AG04449 (cell line): ENCODE measurements around the gene RHOC.

Experiments
- CTCF ChIA-PET: fragments of 350-600 bp; formaldehyde crosslinking; extraction: SDS; loops from one replicate; lab custom pipeline; 2021; ENCODE audit warnings: antibody characterized with exemption; lab: Yijun Ruan, JAX
- POLR2A ChIA-PET: fragments of 400-600, 350-600 bp; formaldehyde crosslinking; extraction: SDS; loops from one replicate; lab custom pipeline; 2020; ENCODE audit warnings: antibody characterized with exemption, inconsistent platforms; lab: Yijun Ruan, JAX
- DNase-seq: peaks from one replicate; pipeline ENCODE4 v3.0.0-alpha.2; 2010; ENCODE audit warnings: low read depth, low spot score
- H3K4me3 ChIP-seq: 2 replicates; pipeline ENCODE4 v1.5.1; 2011; ENCODE audit warnings: low read depth, mild to moderate bottlenecking, control low read depth, low read length
- TF ChIP-seq, protein P1 (sequence below): IDR thresholded peaks from one replicate; pipeline ENCODE4 v1.5.1; 2011; ENCODE audit warnings: mild to moderate bottlenecking, moderate library complexity, low read length, control low read depth, inconsistent platforms; ENCODE audit not compliant: insufficient read depth; ENCODE audit errors: missing control alignments

The RHOC gene

DNA sequence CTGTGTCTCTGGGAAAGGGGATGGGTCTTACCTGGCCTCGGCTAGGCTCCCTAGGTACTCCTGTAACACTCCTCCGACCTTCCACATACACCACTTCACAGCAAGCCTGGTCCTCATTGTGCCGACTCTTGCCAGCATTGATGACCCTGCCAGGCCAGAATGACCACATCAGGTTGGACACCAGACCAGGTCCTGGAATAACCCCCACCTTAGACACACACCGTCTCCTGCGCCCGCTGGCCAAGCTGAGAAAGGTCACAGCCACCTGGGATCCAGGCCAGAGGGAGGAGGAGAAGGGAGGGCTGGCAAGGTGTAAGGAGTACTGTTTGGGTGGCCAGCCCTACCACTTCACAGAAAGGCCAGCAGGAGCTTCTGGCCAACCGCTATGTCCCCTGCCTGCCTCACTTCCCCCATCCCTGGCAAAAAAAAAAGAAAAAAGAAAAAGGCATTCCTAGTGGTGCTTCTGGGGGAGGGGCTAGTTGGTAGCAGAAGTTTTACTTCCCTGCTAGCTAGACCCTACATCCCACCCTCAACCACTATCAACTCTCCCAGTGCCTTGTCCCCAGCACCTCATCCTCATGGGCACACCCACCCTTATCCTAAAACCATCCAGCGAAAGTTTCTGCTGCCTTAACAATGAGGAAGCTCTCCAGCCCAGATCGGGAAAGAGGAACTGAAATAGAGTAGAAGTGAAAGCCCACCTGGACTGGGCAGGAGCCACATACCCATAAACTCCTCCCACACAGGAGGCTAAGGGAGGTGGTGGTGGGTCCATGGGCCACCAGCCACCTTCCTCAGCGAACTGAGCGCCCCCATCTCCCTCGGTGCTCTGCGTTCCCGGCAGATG, 6.8 kb upstream of the RHOC start:
- ChIA-PET CTCF (interaction anchor here (0.7 to 11.1 kb wide), 14 partner anchors 8 to 359 kb away, joined by 3 to 1029 read pairs (median 20); partner anchors contain the start of gene LRIG2), POLR2A (interaction anchor here (1.8 kb wide), 1 partner anchor 9 kb away, joined by 11 read pairs; no protein-coding TSS in a partner anchor)
- H3K4me3 ChIP-seq: peak overlapping the region; percentile 68
- no peak for DNase-seq
- TF ChIP-seq, protein P1, sequence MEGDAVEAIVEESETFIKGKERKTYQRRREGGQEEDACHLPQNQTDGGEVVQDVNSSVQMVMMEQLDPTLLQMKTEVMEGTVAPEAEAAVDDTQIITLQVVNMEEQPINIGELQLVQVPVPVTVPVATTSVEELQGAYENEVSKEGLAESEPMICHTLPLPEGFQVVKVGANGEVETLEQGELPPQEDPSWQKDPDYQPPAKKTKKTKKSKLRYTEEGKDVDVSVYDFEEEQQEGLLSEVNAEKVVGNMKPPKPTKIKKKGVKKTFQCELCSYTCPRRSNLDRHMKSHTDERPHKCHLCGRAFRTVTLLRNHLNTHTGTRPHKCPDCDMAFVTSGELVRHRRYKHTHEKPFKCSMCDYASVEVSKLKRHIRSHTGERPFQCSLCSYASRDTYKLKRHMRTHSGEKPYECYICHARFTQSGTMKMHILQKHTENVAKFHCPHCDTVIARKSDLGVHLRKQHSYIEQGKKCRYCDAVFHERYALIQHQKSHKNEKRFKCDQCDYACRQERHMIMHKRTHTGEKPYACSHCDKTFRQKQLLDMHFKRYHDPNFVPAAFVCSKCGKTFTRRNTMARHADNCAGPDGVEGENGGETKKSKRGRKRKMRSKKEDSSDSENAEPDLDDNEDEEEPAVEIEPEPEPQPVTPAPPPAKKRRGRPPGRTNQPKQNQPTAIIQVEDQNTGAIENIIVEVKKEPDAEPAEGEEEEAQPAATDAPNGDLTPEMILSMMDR: no peak

- CTCF ChIA-PET: interaction anchor here (0.8 to 1.1 kb wide), 2 partner anchors 303 to 360 kb away, joined by 3 read pairs; partner anchors contain the start of gene LRIG2
These were observed 5.8 kb upstream of the RHOC start for GRCh38 chr1:112712701-112713128.

GRCh38 chr1:112712191-112712590, 5.3 kb upstream of the RHOC start:
- CTCF ChIA-PET: interaction anchor here (0.8 to 1.6 kb wide), 3 partner anchors 302 to 361 kb away, joined by 3 to 6 read pairs (median 3); partner anchors contain the start of gene LRIG2
- POLR2A ChIA-PET: no interaction called here
- no peak overlapping the region for H3K4me3 ChIP-seq
- no peak for DNase-seq
- TF ChIP-seq, protein P1: no peak

More at GRCh38 chr1:112712701-112713128, 5.8 kb upstream of the RHOC start:
- POLR2A ChIA-PET: no interaction called here
- DNase-seq: no peak
- TF ChIP-seq, protein P1: no peak
- H3K4me3 ChIP-seq: no peak overlapping the region

DNA sequence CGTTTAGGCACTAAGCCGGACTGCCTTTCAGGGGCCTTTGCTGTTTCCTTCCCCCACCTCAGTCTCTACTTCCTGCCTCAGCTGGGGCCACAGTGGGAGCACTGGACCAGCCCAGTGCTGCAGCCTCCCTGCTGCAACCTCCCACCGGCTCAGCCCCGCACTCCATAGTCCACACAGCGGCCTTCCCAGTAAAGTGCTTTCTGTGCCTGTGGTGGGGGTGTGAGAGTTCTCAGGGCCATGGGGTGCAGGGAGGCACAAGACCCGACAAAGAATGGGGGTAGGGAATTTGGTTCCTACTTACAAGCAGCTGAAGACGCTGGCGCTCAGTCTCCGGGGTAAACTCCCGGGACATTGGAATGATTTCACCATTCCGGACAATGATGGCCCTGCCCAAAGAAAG, 4.7 kb upstream of the RHOC start:
- CTCF ChIA-PET: interaction anchor here (1.0 to 1.6 kb wide), 2 partner anchors 11 to 320 kb away, joined by 3 to 6 read pairs; no protein-coding TSS in a partner anchor
- TF ChIP-seq, protein P1: no peak
- POLR2A ChIA-PET: no interaction called here
- no peak for DNase-seq
- no peak overlapping the region for H3K4me3 ChIP-seq

- TF ChIP-seq, protein P1: no peak
- no peak overlapping the region for H3K4me3 ChIP-seq
- CTCF ChIA-PET: interaction anchor here (0.9 to 4.2 kb wide), 4 partner anchors 8 to 320 kb away, joined by 3 to 39 read pairs (median 4); a partner anchor contains a TSS
- POLR2A ChIA-PET: interaction anchor here (0.5 kb wide), 1 partner anchor 8 kb away, joined by 4 read pairs; no protein-coding TSS in a partner anchor
- no peak for DNase-seq
These were observed 4.1 kb upstream of the RHOC start for GRCh38 chr1:112711041-112711440.

- CTCF ChIA-PET: interaction anchor here (0.9 to 4.2 kb wide), 6 partner anchors 9 to 319 kb away, joined by 3 to 39 read pairs (median 8); a partner anchor contains a TSS
These were observed 3.7 kb upstream of the RHOC start for GRCh38 chr1:112710586-112710985.

More at GRCh38 chr1:112710586-112710985, 3.7 kb upstream of the RHOC start:
- H3K4me3 ChIP-seq: no peak overlapping the region
- DNase-seq: no peak
- POLR2A ChIA-PET: interaction anchor here (0.5 kb wide), 1 partner anchor 8 kb away, joined by 4 read pairs; no protein-coding TSS in a partner anchor
- TF ChIP-seq, protein P1: no peak
